RWPE2 (cell line): ENCODE results near the gene CCDC91.

Experiments
- ATAC-seq: fragments of 200-7000 bp; cut with Tn5 transposase; 3 replicates; pipeline ENCODE4 v1.9.1; 2021; ENCODE audit warnings: low read depth
- DNase-seq: peaks from one replicate; pipeline ENCODE4 v3.0.0-alpha.2; 2020; ENCODE audit warnings: low spot score
- H3K27ac ChIP-seq: fragments of 450-650 bp; 2 replicates; pipeline ENCODE4 v1.5.1; 2017; ENCODE audit warnings: mild to moderate bottlenecking; ENCODE audit not compliant: poor library complexity, severe bottlenecking
- H3K27me3 ChIP-seq: fragments of 250-450 bp; sonication (Bioruptor Pico); 2 replicates; pipeline ENCODE4 v1.5.1; 2021; ENCODE audit warnings: mild to moderate bottlenecking, moderate library complexity; ENCODE audit not compliant: insufficient read depth, poor library complexity, severe bottlenecking
- H3K36me3 ChIP-seq: fragments of 250-450 bp; sonication (Bioruptor Pico); 2 replicates; pipeline ENCODE4 v1.5.1; 2020; ENCODE audit warnings: low read depth, mild to moderate bottlenecking, moderate library complexity
- H3K4me1 ChIP-seq: fragments of 250-450 bp; sonication (Bioruptor Pico); 2 replicates; pipeline ENCODE4 v1.5.1; 2021; ENCODE audit warnings: mild to moderate bottlenecking, moderate library complexity; ENCODE audit not compliant: insufficient read depth, poor library complexity, severe bottlenecking
- H3K4me3 ChIP-seq: fragments of 250-450 bp; sonication (Bioruptor Pico); 2 replicates; pipeline ENCODE4 v1.5.1; 2021; ENCODE audit warnings: mild to moderate bottlenecking, moderate library complexity; ENCODE audit not compliant: severe bottlenecking
- H3K9me3 ChIP-seq: fragments of 250-450 bp; sonication (Bioruptor Pico); 2 replicates; pipeline ENCODE4 v1.5.1; 2021; ENCODE audit warnings: mild to moderate bottlenecking, moderate library complexity; ENCODE audit not compliant: severe bottlenecking
- CTCF ChIP-seq: fragments of 450-650 bp; IDR thresholded peaks from one replicate; pipeline ENCODE4 v1.5.1; 2017; ENCODE audit warnings: mild to moderate bottlenecking, moderate library complexity; ENCODE audit not compliant: poor library complexity, severe bottlenecking

The CCDC91 gene

GRCh38 chr12:28486521-28486920 is 296.3 kb downstream of the CCDC91 start:
- Histone ChIP-seq H3K27me3 (no peaks in the 10 kb centered on the region), H3K4me3 (no peak overlapping the region), H3K4me1 (no peaks in the 10 kb centered on the region), H3K27ac (no peak overlapping the region), H3K36me3 (no peaks in the 10 kb centered on the region), H3K9me3 (no peaks in the 10 kb centered on the region)
- DNase-seq (no peak), ATAC-seq (no peak)
- TF ChIP-seq CTCF: no peak

DNA sequence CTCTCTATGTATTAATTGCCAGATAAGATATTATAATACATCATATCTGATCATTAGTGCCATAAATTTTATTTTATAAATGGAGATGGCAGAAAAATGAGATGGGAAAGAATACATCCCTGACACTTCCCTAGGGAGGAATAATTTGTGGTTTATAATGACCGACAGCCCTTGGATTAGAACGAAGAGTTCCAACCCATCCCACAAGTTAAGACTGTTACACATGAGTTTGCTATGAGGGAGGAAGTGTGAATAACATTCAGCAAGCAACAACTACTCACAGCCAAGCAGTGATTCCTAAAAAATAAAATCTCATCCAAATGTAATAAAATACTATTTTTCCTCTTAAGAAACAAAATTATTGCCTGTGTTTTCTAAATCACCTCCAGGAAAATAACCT is 299.0 kb downstream of the CCDC91 start:
- TF ChIP-seq CTCF: no peak
- no peaks in the 10 kb centered on the region for H3K9me3 ChIP-seq
- no peak overlapping the region for H3K27ac ChIP-seq
- no peak overlapping the region for H3K4me3 ChIP-seq
- no peaks in the 10 kb centered on the region for H3K36me3 ChIP-seq
- DNase-seq (no peak), ATAC-seq (no peak)
- no peaks in the 10 kb centered on the region for H3K27me3 ChIP-seq
- no peaks in the 10 kb centered on the region for H3K4me1 ChIP-seq

DNA sequence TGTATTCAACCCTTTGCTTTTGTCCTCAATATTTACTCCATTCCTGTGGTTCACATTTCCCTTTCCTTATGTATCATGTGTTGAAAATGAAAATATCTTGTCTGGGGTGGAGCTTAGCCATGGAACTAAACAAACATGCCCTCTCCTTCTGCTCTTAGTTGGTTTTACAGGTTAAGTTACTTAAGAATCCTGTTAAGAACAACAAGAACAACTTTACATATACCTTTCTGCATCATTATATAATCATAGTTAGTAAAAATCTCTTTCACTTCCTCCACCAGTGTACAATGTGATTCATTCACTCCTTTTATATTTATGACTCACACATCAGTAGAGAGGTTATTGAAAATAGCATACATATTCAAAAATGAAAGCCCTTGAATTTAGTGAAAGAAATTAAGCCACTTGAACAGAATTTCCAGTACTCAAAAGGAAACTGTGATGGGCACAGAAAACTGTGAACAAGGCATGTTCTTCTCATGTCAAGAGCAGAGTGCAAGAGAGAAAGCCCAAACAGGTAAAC is 307.7 kb downstream of the CCDC91 start:
- no peak for TF ChIP-seq CTCF
- Histone ChIP-seq H3K9me3 (no peaks in the 10 kb centered on the region), H3K4me1 (peaks cover 5% of the 10 kb centered on the region), H3K27ac (peak overlapping the region; percentile 14), H3K4me3 (no peak overlapping the region), H3K36me3 (no peaks in the 10 kb centered on the region), H3K27me3 (no peaks in the 10 kb centered on the region)
- ATAC-seq (peak; percentile 61), DNase-seq (no peak)

GRCh38 chr12:28498850-28499249 is 308.6 kb downstream of the CCDC91 start:
- TF ChIP-seq CTCF: no peak
- Histone ChIP-seq H3K4me3 (no peak overlapping the region), H3K36me3 (no peaks in the 10 kb centered on the region), H3K27me3 (no peaks in the 10 kb centered on the region), H3K27ac (no peak overlapping the region), H3K4me1 (peaks cover 5% of the 10 kb centered on the region), H3K9me3 (no peaks in the 10 kb centered on the region)
- ATAC-seq (no peak), DNase-seq (no peak)

GRCh38 chr12:28500373-28501024 is 310.2 kb downstream of the CCDC91 start:
- H3K27ac ChIP-seq: no peak overlapping the region
- no peaks in the 10 kb centered on the region for H3K27me3 ChIP-seq
- H3K36me3 ChIP-seq: no peaks in the 10 kb centered on the region
- DNase-seq (no peak), ATAC-seq (no peak)
- H3K4me1 ChIP-seq: peaks cover 5% of the 10 kb centered on the region
- no peak for TF ChIP-seq CTCF
- H3K4me3 ChIP-seq: no peak overlapping the region
- H3K9me3 ChIP-seq: no peaks in the 10 kb centered on the region
